ENCODE results near the gene FBXO31.
"Not testable (repeated sequence)": the region's sequence is repeated elsewhere in the genome, so short reads cannot be mapped to it uniquely, and the experiment has no call there.

FBXO31 gene

GRCh38 chr16:87410968-87411367, 27.4 kb upstream of the FBXO31 start:
- DNase-seq: no peak

DNA sequence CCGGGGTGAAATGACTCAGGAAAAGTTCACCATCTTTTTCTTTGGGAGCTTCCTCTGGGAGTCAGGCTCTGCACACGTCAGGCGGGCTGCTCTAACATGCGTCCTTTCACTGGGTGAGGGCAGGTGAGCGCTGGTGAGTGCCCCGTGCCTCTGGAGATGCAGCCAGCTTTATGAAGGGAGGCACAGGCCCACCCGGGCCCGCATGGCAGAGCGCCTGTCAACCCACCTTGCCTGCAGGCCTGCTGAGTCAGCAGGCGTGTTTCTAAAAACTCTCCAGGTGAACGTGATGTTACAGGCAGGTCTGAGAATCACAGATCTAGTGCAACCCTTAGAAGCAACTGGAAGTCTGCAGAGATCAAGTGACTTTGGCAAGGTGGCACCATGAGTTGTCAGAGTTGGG, 27.0 kb upstream of the FBXO31 start:
- no peak for DNase-seq

GRCh38 chr16:87409781-87410180, 26.2 kb upstream of the FBXO31 start:
- no peak for DNase-seq

DNA sequence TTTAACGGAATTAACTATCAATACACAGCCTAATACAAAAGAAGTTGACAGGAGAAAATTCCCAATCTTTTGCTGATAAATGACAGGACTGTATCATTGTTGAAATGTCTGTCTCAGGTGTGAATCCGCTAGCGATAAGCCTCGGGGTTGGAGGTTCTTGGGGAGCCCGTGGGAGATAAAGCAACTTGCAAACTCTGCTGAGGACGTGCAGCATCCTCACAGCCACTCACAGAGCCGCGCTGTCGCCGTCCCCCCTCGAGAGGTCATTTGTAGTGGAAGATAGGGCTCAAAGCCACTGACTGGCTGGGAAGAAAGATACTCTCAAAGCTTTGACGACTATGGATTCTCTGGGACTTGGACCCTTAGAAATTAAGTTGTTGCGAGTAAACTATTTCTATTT, 25.6 kb upstream of the FBXO31 start:
- no peak for DNase-seq

DNA sequence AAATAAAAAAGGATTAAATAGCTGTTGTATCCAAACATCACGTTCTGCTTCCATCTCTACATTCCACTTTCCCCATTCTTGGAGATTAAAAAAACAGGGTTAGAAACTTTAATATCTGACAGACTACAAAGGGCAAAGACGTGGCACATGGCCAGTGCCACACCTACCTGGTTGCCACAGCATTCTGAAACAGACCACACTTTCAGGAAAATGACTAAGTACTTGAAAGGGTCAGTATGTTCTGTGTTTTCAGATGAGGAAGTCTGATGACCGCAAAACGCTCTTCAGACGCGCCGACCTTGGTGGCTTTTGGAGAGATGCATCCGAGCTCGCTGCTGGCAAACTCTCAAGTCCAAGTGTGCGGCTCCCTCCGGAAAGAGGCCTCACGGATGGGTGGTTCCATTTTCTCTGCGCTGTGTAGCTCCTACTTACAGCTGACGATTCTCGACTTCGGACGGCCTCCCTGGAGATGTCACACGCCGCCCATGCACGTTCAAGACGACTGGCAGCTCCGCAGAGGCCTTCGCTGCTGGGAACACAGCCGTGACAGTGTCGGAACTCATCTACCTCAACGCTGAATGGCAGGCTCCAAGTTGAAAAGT, 24.0 kb upstream of the FBXO31 start:
- DNase-seq: no peak

GRCh38 chr16:87406495-87407088, 23.0 kb upstream of the FBXO31 start:
- no peak for DNase-seq

- no peak for DNase-seq
Measured at GRCh38 chr16:87404764-87405625, 21.4 kb upstream of the FBXO31 start.

DNA sequence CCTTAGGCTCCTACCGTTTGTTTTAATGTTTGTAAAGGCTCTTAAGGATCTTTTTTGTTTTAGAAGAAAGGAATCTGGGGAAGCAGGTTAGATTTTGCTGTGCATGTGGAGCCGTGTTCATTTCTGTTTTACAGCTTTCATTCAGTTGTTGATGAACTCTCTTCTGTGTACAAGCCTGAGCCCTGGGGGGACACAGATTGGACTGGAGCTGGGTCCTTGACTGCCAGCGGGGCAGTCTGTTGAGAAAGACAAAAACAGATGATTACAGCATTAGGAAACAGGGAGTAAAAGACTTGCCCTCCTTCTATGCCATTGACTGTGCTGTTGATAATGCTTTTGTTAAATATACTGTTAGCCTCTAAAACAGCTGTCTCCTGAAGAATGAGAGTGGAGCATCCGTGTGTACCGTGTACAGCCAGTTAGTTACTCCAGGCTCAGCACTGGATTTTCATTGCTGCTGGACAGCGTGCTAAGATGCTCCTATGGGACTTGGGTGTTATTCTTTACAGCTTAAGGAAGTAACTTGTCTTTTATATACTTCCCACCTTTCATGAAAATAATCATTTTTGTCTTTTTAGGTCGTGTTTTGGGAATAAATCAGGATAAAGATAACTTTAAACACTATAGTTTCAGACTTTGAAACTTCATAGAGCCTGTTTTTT, 11.7 kb upstream of the FBXO31 start:
- no peak for DNase-seq

GRCh38 chr16:87393680-87394055, 10.1 kb upstream of the FBXO31 start:
- no peak for DNase-seq

DNA sequence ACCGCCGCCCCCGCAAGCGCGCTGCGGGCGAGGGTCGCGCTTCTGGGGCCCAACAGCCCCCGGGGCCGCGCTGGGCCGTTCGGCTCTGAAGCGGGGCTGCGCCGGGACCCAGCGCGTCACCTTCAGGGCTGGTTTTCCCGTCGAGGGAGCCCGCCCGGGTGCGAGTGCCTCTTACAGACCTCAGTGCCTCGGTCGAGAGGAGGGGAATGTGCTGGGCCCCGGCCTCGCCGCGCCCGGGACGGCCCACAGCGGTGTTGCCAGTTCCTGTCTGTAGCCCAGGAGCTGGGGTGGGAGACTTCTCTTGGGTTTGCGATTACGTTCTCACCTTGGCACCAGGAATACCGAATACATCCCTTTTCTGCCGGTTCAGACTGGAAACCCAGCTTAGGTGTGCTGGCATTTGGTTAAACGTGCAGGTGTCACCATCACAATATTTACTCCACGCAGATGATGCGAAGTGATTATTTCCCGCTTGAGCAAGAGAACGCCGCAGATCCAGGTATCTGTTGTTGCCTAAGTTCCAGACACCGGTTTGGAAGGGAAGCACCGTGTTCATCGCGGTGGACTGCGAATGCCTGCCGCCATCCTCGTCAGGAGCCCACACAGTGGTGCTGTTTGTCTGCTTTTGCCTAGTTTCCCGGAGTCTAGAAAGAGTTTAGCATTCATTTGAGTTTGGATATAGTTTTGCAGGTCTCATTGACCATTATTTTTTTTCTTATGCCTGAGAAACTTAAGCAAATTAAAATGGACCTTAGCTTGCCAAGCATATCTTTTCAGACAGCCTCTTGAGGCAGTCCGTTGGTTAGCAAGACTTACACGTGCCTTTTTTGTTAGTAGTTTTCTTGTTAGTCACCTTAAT, 9.5 kb upstream of the FBXO31 start:
- peak; percentile 42 for DNase-seq

DNA sequence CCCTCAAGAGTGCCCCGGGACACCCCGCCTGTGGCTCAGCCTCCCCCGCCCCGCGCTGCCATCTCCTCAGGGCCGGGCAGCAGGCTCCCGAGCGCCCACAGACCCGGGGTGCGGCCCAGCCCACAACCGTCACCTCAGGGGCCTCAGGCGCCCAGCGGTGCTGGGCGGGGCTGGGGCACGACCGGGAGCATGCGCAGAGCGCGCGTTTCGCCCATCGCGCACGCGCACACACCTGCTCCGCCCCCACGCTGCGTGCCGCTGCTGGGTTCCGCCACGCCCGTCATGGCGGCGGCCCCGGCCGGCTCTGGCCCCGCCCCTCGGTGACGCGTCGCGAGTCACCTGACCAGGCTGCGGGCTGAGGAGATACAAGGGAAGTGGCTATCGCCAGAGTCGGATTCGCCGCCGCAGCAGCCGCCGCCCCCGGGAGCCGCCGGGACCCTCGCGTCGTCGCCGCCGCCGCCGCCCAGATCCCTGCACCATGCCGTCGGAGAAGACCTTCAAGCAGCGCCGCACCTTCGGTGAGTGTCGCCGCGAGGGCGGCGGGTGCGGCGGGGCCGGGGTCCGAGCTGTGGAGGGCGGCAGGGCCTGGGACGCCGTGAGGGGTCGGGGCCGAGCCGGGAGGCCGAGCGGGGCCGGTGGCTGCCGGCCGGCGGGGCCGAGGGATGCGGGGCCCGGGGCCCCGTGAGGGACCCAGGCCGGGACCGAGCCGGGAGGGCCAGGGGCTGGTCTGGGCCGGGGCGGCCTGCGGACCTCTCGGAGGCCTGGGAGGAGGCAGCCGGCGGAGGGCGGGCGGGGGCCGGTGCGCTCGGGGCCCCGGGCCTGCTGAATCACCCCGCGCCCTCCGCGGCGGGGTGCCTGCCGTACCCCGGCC, 8.6 kb upstream of the FBXO31 start, which contains the start of gene MAP1LC3B:
Gene MAP1LC3B, plus strand, starts transcription at position 387 of the 871 bp plus-strand sequence. Its CDS starts 92 bp downstream, at position 479.
- peak; percentile 97 for DNase-seq

DNA sequence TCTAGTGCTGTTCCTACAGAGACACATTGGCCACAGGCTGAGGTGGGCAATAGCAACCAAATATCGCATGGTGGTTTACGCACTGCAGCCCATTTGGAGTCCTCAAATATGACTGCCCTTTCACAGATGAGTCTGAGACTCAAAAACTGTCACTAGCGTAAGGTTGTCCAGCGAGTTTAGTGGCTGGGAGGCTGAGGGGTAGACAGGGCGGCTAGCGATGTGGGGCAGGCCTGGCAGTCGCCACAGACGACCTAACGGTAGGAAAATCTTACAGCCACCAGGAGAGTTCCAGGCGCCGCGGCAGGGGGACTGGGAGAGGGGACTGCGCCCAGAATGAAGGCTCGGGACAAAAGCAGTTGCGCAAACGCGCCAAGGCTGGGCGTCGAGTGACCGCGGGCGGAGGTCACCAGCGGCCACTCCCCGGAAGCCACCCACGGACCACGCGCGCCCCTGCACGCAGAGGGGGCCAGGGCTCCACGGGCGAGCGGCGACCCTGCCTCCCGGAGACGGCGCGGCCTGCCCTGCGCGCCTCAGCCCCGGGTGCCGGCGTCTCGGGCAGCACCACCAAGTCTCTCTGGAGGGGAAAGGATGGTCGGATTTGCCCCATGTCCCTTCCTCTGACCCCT, 7.9 kb upstream of the FBXO31 start:
- peak; percentile 36 for DNase-seq

- DNase-seq: no peak
Measured at GRCh38 chr16:87390641-87391323, 7.2 kb upstream of the FBXO31 start.

- not testable (repeated sequence) for DNase-seq
Measured at GRCh38 chr16:87389914-87390313, 6.3 kb upstream of the FBXO31 start.

DNA sequence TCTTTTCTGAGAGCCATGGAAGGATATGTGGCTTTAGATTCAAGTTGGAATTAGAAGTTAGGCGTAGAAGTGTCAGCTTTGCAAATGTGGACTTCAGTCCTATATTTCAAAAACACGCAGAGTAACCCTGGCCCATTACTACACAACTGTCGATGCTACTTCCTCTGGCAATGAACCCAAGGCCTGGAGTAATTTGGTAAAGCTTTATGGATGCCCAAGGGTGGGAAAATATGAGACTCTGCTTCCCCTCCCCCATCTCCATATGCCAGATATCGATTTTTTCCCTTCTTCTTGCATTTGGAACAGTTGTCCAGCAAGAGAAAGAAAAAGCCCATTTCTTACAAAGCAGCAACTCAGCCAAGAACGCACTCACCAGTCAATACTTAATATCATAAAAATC, 5.7 kb upstream of the FBXO31 start:
- DNase-seq: no peak

- no peak for DNase-seq
Measured at GRCh38 chr16:87388818-87389134, 5.2 kb upstream of the FBXO31 start.

DNA sequence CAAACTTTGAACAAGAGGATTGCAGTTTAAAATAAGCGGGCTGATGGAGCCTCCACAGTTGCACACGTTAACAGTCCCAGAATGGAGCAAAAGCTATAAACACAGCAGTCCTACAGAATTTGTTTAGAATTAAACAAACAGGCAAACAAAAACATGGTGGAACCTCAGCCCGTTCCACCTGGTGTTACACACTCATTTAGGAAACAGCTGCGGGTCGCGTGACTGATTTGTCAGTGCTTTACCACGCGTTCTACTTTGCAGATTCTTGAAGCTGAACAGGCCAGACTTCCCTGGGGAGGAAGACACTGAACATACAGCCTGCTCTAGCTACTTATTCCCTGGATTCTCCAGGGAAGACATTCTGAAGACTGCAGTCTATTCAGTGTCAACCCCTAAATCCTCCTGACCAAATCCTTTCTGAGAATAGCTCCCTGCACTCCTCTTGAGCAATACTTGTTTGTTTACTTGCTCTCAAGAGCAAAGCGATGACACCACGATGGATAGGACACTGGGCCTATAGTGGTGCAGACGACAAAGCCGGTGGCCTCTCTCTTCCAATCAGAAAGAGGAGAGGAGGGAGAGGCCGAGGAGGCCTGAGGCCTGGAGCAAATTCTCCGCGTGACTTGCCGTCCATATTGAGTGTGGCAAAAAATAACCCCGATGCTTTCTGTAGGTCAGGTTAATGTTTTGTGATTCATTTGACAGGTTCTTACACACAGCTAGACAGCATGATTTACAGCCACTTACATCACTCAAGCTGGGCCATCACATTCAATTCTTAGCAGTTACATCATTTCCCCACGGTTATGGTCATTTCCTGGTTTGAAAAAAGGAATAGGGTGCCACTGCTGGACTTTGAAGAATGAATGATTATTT, 4.6 kb upstream of the FBXO31 start:
- DNase-seq: peak; percentile 99

DNA sequence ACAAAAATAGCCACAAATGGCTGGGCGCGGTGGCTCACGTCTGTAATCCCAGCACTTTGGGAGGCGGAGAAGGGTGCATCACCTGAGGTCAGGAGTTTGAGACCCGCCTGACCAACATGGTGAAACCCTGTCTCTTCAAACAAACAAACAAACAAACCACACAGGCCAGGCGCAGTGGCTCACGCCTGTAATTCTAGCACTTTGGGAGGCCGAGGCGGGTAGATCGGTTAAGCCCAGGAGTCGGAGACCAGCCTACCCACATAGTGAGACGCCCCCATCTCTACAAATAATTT, 1.2 kb upstream of the FBXO31 start:
- DNase-seq: not testable (repeated sequence)

- no peak for DNase-seq
Measured at GRCh38 chr16:87384162-87384874, 742 bp upstream of the FBXO31 start.

All from fibroblast of skin of scalp (primary cell).